NCI-H2029 treated with DMSO at 0.1 percent for 48 hours (cell line): ENCODE data around the gene OTUD5.
A peak's percentile ranks its signal among the peaks of the same experiment; 100 is the strongest.

Experiments
- DNase-seq: peaks from one replicate; lab custom pipeline; 2025; lab: John Stamatoyannopoulos, UW

OTUD5 gene

DNA sequence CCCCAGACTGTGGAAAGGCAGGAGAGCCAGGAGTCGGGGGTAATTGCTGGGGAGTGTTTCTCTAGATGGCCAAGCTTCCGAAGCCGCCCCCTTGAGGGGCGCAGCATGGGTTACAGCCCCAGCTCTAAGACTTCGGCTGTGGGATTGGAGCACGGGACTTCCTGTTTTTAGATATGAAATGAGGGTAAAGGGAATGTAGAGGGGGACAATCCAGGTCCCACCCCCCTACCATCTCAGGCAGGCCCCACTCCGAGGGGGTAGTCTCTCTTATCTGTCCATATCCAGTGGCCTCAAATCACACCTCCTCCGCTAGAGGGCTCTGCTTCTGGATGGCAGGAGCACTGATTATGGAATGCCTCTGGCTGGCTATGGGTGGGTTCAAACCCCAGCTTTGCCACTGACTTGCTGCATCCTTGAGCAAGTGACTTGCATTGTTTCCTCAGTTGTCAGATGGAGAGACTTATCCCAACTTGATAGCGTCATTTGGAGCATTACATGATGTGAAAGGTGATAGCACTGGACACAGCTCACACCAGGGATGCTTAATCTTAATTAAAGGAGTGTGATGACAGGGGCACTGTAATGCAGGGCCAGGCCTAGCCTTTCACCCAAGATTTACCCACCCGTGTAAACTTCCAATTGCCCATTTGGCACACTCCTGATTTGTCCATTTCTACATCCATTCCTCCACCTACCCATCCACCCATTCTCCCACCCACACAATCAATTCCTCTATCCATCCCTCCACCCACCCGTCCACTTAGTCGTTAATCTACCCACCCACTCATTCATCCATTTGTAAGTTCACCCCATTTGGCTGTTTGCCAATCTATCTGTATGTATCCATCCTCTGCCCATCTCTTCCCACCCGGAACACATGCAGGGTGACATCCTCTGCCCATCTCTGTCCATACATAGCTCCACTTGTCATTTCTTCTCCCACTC lies 15.1 kb upstream of the OTUD5 start:
- no peak for DNase-seq

DNA sequence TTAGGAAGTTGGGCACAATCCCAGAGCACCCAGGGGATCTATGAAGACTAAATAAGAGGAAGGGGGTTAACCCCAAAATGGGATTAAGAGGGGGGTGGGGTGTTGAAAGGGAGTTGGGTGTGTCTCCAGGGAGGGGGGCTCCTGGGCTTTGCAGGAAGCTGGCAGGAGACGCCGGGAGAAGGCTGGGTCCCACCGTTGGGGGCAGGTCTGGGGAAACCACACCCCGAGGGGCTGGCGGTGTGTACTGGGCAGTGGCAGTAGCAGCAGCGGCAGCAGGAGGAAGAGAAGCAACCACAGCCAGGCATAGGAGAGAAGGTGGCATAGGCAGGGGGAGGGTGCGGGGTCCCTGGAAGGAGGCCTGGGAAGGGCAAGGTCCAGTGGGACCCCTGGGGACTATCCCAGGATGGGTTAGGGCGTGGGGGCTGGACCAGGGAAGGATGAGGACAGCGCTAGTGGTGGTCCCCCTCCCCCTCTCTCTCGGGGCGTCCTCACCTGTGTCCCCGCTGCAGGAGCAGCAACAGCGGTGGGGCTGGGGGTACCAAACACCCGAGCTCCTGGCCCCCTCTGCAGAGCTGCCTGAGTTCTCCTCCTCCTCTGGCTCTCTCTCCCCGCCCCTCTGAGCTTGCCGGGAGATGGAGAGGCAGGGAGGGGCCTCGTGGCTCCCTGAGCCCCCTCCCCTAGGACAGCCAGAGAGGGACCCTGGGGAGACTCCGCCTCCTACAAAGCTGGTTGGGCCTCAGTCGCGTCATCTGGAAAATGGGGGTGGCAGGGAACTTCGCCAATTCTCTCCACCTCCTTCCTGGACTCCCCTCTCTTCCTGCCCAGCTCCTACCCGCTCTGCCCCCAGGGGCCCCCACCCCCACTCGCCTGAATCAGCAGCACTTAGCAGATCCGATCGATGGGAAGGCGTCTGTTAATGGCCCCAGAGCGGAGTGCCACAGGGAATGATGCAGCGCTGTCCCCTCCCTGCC lies 14.1 kb upstream of the OTUD5 start, which contains the start of gene KCND1:
TSS of gene KCND1 (minus strand) at position 596 of the 971 bp plus-strand sequence. CDS start 1,573 bp downstream, outside the sequence.
- no peak for DNase-seq

DNA sequence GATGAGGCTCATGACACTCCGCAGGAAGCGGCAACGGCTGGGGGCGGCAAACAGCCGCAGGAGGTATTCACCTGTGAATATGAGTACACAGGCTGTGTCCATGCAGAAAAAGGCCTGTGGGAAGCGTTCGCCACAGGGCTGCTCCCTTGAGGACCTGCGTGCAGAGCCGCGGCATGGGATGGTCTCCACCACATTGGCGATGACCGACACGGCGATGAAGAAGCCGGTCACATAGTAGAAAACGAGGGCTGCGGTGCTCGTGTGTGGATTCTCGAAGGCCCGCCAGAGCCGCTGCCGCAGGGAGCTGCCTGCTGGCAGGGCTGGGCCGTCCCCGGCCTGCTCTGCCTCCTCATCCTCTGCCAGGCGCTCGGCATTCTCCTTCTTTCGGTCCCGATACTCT lies 12.1 kb upstream of the OTUD5 start:
- DNase-seq = no peak

DNA sequence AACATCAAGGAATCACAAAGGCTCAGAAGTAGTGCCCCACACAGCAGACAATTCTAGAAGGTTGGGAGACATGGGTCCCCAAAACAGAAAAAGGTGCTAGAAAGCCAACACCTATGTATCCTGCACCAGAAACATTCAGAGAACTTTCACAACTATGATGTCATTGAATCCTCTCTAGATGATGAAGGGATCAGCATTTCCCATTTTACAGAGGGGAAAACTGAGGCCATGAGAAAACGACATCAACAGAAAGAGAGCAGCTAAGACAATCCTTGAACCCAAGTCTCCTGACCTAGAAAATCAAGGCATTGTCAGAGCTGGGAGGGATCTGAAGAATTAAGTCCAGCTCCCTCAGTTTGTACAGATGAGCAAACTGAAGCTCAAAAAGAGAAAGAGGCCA lies 11.0 kb upstream of the OTUD5 start:
- no peak for DNase-seq

DNA sequence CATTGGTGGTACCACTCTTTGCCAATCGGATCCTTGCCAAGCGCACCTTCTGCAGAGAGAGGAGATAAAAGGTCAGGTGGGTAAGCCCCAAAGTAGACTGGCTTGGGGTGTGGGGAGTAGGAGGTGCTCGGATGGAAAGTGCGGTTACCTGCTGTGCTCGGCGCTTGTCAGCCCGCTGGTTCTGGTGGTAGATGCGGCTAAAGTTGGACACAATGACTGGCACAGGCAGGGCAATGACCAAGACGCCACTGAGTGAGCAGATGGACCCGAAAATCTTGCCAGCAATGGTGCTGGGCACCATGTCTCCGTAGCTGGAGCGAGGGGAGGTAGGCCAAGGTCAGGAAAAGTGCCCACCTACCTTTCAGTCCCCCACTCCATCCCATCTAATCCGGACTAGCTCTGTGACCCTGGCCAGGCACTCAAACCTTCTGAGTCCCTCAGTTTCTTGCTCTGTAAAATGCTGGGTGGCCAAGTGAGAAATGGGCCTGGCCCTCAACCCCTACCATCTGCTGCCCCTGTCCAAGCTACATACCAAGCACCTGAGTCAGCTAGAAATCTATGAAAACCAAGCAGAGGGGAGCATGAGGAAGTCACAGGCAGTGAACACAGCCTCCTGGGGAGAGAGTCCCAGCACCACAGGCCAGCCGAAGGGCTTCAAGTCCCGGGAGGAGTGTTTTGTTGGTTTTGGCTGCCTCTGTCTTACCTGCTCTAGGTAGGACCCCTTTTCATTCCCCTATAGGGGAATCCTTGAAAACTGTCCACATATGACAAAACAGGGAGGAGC lies 9.6 kb upstream of the OTUD5 start:
- no peak for DNase-seq

DNA sequence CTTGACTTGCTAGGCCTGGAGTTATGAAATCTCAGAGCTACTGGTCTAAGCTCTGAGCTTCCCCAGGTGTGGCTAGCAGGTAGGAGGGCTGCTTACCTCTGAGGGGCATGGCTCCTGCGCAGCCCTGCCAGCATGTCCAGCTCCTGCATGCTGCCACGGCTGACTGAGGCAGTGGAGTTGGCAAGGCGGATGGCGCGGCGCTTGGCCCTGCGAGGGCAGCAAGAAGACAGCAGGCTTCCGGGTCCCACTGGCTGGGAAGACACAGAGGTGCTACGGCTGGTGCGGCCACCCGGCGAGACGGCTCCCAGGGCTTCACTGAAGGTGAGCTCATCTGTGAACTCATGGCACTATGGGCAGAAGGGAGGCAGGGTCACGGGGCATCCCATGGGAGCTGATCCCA lies 8.6 kb upstream of the OTUD5 start:
- DNase-seq = no peak

DNA sequence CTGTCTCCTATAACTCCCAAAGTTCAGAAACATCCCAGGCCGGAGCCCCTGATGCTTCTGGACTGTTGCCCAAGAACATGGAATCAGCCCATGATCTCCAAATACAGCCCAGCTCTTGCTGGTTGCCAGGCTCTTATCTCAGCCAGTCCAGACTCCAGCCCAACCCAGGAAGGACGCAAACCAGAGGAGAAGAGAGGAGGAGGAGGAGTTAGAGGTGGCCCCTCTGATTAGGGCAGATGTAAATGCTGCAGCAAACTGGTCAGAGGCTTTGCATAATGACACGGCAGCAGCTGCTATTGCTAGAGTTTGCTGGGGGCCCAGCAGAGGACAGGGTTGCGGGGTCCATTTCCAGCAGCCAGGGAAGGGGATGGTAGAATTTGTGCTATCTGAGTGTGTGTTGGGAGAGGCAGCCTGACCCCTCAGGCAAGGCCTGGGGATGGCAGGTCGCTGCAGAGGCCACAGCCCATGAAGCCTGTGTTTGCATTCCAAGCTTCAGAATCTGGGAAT lies 4.2 kb upstream of the OTUD5 start:
- no peak for DNase-seq

DNA sequence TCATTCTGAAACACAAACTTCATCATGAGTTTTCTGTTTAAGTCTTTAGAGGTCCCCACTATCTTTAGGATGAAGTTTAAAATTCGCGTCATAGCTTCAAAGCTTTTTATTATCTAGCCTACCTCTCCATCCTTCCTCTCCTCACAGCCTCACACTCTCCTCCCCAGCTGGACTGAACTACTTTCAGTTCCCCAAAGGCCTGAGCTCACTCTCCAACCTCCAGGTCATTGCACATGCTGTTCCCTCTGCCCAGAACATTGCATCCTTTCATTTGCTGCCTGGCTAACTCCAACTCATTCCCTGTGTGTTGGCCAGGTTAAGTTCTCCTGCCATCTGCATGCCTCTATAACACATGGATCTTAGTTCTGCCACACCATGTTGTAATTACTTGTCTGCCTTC lies 2.9 kb upstream of the OTUD5 start:
- DNase-seq = no peak

DNA sequence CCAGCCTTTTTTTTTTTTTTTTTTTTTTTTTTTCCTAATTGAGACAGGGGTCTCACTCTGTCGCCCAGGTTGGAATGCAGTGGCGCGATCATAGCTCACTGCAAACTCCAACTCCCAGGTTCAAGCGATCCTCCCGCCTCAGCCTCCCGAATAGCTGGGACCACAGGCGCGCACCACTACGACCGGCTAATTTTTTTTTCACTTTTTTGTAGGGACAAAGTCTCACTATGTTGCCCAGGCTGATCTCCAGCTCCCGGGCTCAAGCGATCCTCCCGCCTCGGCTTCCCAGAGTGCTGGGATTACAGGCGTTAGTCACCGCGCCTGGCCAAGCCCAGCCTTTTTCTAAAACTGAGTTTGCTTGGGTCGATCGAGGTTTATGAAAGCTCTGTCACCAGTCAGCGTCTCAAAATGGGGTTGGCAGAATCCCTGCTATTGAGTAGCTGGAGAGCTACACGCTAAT lies 1.3 kb upstream of the OTUD5 start:
- DNase-seq = peak; percentile 0

DNA sequence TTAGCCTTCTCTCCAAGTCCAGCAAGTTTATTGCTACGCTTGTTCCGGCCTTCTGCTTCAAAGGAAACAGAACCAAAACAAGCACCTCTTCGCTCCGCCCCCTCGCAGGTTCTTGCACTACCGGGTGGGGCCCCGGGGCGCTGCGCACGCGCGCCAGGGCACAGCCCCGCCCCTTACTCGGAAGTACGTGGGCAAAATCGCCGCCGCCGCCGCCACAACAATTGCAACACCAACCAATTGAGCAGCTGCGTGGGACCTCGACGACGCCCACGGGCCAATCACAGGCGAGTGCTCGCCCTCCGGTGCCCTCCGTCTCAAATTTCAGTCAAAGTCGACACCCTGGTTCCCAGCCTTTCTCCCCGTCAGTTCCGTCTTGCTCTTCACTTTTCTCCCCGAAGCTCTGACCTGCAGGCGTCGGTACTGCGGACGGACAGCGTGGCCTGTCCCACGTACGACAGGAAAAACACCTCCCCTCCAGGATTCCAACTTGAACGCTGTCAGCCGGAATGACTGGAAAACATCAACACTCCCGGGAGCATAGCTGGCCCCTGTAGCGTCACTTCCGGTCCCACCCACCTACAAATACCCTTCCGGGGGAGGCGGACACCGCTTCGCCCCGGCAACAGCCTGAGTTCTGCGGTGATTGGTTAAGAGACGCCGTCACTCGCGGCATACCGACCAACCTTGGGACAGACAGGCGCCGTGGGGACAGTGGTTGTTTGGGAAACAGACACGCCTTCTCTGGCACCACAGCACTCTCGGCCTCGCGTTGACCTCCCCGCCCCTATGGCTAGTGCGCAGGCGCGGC lies 624 bp upstream of the OTUD5 start:
- DNase-seq = peak; percentile 71

DNA sequence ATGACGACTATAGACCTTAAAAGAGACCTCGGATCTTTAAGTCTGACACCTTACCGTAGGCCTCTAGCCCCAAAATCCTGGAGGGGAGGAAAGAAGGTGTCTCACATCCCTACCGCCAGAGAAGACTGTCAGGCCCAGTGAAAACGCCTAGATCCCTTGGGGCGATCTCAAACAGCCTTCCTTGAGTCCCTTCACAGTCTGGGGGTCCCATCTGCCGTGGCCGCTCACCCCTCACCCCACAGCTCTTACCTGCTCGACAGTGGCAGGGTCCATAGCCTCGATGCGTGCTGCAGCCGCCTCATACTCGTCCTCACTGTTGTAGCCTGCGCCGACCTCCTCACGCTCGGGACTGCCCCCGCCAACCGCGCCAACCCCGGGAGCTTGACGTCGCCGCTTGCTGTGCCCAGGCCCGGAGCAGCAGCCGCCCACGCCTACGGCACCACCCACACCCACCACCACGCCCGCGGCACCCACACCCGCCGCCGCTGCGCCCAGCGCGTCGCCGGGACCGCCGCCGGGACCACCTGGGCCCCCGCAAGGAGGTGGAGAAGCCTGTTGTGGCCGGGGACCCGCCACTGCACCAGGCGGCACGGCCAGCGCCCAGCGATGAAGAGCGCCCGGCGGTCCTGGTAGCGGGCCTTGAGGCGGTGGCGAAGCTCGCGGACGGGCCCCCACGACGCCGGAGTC lies 536 bp downstream of the OTUD5 start:
- DNase-seq = no peak

DNA sequence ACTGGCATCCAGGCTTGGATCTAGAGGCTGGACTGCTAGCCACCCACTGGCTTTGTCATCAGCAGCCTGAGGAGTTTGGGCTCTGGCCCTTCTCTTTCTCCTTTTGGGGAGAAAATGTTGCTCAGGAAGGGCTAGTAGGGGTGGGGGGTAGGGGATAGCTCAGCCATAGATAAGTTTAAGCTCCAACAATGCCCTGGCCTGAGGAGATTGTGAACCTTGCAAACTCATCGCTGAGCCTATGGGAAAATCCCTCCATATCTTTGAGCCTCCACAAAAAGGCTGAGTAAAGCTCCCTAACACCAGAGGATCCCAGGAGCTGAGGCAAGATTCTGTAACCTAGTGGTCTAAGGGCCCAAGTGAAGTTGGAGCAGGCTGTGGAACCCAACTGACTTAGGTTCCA lies 8.8 kb downstream of the OTUD5 start:
- DNase-seq = no peak

DNA sequence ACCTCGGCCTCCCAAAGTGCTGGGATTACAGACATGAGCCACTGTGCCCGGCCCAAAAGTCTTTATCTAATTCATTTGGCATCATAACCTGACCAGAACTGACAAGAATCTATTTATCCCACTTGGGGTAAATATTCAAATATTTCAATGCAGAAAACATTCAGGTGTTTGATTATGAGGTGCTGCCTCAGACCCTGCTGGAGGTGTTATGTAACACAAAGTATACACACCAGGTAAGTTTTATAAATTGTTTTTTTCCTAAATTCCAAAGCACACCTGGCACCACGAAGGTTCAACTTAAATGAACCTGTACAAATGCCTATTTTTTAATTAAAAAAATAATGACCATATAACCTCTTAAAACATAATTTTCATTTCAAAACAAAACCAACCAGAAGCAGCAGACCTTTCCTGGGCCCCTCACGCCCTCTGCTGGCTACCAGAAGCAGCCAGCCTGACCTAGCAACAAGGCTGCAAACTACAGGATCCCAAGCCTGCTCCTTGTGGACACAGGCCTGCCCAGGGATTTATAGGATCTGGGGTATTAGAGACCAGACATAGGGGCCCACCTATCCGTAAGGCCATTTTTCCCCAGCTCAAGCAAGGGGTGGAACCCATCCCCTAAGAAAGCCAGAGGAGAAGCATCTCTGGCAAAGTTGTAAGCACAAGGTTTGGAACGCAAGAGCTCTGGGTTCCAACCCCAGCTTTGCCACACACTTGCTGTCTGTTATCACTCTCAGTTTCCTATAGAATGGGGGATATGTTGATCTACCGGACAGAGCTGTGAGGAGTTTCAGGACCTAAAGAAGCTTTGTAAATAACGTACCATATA lies 11.7 kb downstream of the OTUD5 start:
- DNase-seq = no peak

DNA sequence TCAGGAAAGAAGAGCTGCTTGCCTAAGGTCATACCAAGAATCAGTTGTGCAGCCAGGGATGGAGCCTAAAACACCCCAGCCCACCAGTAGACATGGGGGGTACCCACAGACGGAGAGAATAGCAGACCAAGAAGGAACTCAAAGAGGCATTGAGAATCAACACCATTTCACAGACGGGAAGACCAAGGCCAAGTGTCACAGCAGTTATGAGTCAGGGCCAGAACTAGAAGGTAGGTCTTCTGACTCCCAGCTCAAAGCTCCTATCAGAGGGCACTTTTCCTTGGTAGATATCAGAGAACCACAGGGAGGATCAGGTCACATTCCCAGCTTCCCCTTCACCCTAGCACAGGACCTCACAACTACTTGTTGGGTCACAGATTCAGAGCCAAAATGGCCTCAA lies 14.5 kb downstream of the OTUD5 start:
- DNase-seq = no peak

DNA sequence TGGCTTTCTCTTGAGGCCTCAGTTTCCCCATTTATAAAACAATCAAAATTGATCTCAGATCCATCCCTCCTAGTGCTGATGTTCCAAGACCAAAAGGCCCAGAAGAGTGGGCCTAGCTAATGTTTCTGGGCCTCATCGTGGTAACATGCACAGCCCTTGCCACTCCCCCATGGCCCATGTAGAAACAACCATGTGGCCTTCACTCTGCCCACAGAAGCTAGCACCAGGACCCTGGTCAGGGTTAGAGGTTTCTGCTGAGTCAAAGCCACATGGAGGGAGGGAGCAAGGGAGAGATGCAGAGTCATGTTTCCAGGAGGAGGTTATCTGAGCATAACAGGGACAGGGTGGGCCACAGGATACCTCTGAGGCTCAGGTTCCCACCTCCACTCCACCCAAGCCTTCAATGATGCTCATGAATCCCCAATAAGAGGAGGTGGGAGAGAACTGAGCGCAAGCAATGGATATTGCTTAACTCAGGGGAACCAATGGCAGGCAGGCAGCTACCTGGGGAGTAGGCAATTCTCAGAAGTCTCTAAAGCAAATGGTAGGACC lies 16.9 kb downstream of the OTUD5 start:
- DNase-seq = no peak

DNA sequence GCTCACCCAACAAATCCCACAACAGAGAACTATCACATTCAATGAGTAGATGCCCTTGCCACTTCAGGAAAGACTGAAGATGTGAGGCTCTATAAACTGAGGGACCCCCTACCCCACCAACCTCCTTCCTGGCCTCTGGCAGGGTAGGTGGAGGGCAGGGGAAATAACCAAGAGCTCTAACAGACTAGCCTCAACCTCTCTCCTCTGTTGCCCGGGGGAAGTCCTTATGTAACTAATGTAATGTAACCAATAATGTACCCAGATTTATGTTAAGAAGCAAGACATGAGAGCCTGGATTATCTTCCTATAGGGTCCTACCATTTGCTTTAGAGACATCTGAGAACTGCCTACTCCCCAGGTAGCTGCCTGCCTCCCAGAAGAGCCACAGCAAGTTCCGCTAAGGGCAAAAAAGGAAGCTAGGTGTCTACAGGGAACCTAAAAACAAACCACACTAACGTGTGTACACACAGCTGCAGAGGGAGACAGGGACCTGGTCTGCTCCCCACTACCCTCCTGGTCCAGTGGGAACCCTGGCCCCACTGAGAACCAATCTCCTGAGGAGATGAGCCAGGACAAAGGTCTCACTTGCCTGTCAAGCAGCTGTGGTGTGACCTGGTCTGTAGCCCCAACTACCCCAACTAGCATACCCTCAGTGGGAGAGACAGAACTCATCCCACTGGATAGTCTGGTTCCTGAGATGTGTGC lies 17.7 kb downstream of the OTUD5 start:
- no peak for DNase-seq

DNA sequence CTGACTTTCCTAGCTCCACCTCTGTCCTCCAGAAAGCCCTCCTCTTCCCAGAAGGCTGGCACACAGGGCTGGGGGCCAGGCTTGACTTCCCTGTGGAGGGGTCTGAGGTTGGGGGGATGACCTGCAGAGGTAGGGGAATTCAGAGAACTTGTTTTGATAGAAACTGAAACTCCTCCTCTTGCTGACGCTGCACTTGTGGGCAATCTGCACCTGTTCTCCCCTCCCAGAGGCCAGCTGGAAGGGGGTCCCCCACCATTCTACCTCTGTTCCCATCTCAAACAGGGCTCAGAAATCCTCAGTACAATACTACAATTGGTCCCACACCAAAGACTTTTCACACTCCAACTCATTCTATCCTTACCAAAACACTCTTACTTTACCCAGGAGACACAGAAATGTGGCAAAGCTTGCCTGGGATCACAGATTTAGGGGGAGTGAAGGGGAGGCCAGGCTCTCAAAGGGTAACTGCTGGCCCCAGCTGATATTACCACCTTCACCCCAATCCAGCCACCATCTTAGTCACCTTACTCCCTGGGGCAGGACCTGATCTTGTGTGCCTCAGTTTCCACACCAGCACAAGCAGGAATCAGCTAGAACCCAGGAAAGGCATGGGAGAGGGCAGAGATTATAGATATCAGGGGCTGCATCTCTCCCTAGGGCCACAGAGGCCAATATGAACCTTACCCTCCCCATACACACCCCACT lies 18.5 kb downstream of the OTUD5 start:
- DNase-seq = no peak
